GM21825 (cell line): ENCODE data around the gene ZFYVE9.
"Not testable (repeated sequence)": the region's sequence is repeated elsewhere in the genome, so short reads cannot be mapped to it uniquely, and the experiment has no call there.

Experiments
- ATAC-seq: cut with Tn5 transposase; IDR thresholded peaks from one replicate; pipeline ENCODE4 v1.9.1; 2021; ENCODE audit warnings: mild to moderate bottlenecking, moderate library complexity; ENCODE audit not compliant: unreplicated experiment

The ZFYVE9 gene

DNA sequence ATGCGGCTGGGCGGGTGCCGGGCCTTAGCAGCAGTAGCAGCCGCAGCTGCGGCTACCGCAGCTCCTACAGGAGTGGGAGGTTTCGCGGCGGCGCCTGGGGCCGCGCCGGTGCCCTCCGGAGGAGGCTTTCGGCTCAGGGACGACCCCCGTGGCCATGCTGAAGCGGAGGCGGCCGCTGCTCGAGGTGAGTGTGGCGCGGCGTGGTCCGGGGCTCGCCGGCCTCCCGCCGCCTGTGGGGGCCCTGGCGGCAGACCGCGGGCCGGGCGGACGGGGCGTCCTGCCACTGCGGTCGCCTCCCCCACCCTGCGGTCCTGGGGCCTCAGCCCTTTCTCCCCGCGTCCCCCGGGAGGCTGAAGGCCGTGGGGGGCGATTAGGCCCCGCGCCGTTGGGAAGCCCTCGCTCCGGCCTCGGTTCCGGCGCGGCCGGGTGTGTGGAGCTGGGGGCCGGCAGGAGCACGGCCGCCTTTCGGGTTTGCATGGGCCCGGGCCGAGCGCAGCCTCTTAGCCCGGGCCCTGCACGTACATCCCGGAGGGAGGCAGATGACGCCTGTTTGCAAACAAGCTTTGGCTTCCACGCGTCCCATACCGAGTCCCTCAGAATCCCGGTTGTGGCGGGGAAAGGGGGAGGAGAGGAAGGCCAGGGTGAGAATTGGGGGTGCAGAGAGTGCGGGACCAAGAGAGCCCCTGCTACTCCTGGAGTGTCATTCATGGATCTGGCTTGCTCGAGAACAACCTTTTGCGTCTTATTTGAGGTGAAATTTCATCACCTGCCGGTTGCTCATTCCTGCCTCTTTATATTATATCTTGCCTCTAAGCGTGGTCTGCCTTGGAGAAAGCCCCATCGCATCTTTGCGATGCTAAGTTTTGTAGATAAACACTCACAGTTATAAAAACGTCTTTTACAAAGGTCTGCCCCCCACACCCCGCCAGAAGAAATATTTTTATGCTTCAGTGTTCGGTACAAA is 613 bp downstream of the ZFYVE9 start:
- peak; percentile 32 for ATAC-seq

GRCh38 chr1:52145137-52145536 is 3.2 kb downstream of the ZFYVE9 start:
- ATAC-seq = no peak

DNA sequence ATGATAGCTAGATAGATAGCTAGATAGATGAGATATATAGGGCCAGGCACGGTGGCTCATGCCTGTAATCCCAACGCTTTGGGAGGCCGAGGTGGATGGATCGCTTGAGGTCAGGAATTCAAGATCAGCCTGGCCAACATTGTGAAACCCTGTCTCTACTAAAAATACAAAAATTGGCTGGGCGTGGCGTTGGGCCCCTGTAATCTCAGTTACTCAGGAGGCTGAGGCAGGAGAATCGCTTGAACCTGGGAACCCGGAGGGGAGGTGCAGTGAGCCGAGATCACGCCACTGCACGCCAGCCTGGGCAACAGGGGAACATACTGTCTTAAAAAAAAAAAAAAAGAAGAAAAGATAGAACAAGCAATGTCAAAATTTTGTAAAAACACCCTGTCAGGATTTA is 8.6 kb downstream of the ZFYVE9 start:
- ATAC-seq = not testable (repeated sequence)

GRCh38 chr1:52150946-52151345 is 9.1 kb downstream of the ZFYVE9 start:
- ATAC-seq = no peak

DNA sequence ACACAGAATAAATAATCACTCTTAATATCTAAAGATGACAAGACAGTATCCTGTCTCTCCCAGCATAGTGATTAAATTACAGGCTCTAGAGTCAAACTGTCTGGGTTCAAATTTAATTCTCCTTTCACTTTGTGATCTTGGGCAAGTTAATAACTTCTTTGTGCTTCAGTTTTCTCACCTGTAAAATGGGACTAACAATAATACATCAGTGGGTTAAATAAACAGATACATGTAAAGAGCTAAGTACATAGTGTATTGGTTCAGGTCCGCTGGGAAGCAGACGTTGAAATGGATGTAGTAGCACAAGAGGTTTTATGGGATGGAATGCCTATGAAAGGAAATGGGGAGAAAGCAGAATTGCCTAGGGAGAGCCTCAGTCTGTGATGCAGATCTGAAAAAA is 10.7 kb downstream of the ZFYVE9 start:
- no peak for ATAC-seq

- no peak for ATAC-seq
Measured at GRCh38 chr1:52153010-52153409, 11.1 kb downstream of the ZFYVE9 start.

DNA sequence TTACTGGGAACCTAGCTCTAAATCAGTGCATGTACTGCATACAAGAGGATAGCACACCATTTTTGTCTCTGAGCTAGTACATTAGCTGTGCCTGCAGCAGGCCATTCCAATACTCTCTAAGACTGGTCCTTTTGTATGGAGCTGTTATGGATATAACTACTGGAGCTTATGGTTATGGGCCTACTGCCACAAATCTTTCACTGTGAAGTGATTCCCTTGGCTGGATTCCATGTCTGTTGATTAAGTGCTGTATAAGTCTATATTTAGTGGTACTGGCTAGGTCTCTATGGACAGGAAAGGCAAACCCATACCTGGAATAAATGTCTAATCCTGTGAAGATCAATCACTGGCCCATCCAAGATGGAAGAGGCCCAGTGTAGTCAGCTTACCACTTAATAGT is 12.0 kb downstream of the ZFYVE9 start:
- ATAC-seq = no peak

- ATAC-seq = no peak
Measured at GRCh38 chr1:52156460-52156859, 14.6 kb downstream of the ZFYVE9 start.

DNA sequence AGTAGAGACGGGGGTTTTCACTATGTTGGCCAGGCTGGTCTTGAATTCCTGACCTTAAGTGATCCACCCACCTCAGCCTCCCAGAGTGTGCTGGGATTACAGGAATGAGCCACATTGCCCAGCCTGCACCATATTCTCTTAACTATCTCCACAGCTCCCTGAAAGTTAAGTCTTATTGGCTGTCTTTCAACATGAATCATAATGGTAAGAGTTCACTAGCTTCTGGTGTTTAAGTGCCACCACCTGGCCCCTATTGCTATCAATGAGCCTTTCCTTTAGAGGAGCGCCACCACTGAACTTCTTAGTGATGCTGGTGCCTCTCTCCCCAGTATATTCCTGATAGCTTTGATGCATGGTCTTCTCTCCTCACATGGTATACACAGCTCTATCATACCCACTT is 15.7 kb downstream of the ZFYVE9 start:
- ATAC-seq = no peak

DNA sequence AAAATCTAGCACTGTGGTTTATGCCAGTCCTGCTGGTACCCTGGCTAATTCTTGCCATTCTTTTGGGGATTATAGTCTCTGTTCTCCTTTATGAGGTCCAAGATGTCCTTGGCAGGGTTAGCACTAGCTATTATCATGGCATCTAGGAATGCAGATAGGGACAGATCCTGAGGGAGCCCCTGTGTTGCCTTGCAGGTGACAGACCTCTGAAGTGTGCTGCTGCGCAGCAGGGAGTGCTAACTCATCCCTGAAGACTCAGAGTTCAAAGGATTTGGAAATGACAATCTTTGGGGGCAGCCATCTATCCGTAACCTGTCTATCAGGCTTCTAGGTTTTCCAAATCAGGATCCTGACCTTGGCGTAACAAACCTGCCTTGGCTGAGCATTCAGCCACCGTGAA is 16.3 kb downstream of the ZFYVE9 start:
- no peak for ATAC-seq

DNA sequence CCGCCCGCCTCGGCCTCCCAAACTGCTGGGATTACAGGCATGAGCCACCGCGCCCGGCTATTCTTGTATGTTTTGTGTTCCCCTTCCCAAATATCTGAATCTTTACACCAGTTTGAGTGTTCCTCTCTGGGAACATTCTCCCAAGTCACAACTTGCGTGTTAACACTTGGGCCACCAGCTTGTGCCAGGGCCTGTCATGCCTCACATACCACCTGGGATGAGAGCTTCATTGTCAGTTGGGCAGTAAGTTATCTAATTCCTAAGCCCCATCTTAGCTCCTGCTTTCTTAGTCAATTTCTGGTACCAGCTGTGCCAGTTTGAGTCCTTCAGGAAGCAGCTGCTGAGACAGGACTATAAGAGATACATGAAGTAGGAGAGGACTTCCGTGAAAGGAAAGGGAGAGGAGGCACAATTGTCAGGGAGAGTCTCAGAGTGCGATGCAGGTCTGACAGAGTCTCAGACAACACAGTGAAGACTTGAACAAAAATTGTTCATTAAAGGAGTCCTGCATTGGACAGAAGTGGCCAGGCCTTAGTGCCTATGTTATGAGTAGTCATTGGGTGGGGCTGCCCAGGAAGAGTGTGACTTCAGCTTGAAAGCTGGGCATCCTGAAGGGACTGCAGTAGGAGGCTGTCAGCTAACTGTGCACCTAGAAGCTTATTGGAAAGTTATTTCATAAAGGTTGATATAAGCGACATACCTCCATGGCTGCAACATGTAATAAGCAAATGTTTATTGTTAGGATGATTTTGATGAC is 17.3 kb downstream of the ZFYVE9 start:
- ATAC-seq = no peak

- no peak for ATAC-seq
Measured at GRCh38 chr1:52162947-52163346, 21.1 kb downstream of the ZFYVE9 start.

DNA sequence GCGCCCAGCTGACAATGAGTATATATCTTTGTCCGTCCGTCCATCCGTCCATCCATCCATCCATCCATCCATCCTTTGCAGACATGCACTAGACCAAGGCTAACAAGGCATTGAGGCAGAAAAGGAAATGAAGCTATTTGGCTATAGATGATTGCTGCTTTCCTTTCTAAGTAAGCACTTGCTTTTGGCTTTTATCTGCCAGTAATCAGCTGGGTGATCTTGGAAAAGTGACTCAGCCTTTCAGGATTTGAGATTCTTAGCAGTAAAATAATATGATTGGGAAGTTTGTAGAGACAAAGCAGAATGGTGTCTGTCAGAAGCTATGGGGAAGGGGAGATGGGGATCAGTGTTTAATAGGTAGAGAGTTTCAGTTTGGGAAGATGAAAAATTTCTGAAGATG is 22.7 kb downstream of the ZFYVE9 start:
- ATAC-seq = no peak

DNA sequence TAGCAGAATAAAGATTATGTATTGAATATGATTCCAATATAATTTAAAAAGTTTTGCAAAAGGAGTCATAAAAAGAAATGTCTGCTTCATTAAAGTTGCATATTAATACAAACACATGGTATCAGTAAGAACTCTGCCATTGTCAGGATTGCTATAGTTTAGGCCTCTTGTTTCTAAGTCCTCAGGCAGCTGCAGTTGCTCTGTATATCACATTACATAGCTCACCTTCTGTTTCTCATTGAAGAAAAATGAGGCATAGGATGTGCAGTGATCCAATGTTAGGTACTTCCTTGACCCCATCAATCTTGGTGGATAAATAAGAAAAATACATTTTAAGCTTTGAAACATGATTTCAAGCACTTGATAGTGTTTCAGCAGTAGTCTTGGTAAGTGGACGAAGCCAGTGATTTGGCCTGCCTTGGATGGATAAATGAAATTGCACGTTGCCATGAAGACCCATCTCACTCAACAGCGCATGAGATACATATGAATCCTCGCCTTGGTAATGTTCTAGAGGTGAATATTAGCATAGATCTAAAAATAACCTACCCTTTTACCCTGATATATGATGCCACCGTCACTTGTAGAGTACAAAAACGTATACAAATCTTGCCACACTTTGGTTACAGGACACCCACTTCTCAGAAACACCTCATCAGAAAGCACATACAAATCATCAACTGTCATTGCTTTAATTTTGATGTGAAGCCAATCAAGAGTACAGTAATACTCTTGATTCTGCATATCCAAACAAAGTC is 25.3 kb downstream of the ZFYVE9 start:
- ATAC-seq = no peak

- ATAC-seq = no peak
Measured at GRCh38 chr1:52168373-52169080, 26.6 kb downstream of the ZFYVE9 start.

DNA sequence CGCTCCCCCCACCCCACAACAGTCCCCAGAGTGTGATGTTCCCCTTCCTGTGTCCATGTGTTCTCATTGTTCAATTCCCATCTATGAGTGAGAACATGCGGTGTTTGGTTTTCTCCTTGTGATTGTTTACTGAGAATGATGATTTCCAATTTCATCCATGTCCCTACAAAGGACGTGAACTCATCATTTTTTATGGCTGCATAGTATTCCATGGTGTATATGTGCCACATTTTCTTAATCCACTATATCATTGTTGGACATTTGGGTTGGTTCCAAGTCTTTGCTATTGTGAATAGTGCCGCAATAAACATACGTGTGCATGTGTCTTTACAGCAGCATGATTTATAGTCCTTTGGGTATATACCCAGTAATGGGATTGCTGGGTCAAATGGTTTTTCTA is 29.3 kb downstream of the ZFYVE9 start:
- not testable (repeated sequence) for ATAC-seq

DNA sequence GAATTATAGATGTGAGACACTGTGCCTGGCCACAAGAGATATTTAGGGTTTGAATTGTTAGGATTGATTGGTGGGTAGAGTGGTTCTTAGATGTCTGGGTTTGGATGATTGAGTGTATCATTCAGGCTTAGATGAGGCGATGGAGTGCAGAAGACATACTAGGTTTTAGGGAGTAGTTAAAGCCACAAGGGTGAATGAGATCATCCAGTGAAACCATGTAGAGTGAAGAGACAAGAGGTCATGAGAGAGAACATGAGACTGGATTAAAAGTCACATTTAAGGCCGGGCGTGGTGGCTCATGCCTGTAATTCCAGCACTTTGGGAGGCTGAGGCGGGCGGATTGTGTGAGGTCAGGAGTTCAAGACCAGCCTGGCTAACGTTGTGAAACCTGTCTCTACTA is 37.2 kb downstream of the ZFYVE9 start:
- ATAC-seq = no peak

- no peak for ATAC-seq
Measured at GRCh38 chr1:52180176-52180575, 38.3 kb downstream of the ZFYVE9 start.

DNA sequence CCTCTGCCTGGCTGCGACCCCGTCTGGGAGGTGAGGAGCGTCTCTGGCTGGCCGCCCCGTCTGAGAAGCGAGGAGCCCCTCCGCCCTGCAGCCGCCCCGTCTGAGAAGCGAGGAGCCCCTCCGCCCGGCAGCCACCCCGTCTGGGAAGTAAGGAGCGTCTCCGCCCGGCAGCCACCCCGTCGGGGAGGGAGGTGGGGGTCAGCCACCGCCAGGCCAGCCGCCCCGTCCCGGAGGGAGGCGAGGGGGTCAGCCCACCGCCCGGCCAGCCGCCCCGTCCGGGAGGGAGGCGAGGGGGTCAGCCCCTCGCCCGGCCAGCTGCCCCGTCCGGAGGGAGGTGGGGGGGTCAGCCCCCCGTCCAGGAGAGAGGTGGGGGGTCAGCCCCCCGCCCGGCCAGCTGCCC is 39.9 kb downstream of the ZFYVE9 start:
- ATAC-seq = not testable (repeated sequence)

DNA sequence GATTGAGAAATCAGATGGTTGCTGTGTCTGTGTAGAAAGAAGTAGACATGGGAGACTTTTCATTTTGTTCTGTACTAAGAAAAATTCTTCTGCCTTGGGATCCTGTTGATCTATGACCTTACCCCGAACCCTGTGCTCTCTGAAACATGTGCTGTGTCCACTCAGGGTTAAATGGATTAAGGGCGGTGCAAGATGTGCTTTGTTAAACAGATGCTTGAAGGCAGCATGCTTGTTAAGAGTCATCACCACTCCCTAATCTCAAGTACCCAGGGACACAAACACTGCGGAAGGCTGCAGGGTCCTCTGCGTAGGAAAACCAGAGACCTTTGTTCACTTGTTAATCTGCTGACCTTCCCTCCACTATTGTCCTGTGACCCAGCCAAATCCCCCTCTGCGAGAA is 40.4 kb downstream of the ZFYVE9 start:
- not testable (repeated sequence) for ATAC-seq
